ENCODE measurements around the gene SMAD1. TPM values are rescaled to one million over a fixed set of nuclear protein-coding genes. Genes with fewer than 3 reads are reported as not detected.

Gene SMAD1
- total and polyA plus RNA-seq, 11 donors: 1.8 to 21.4 (median 14.8) TPM

DNA sequence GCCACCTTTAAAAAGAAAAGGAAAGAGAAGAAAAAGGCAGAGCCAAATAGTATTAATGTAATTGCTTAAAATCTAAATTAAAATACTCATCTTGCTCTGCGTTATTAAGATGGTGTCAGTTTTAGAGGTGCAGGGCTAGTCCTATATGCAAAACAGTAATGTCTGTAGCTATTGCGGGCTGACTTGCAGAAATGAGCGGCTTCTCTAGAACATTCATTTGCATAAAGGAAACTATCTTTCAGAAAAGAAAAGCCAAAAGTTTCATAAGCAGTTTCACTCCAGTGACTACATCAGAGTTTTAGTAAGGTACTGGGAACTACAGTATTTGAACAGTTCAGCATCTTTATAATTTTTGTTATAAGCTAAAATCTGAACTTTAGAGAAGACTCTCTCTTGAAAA lies 6.0 kb downstream of the SMAD1 start:
- WGBS, 4 donors: 52 to 75% (median 62%) methylated on average over 3 of the region's 3 CpGs
- intact Hi-C loops (cut with DNase I): loop anchor here in 5 of 10 donors (10.0 kb wide), 5 partner anchors 67 to 313 kb away; no protein-coding TSS in a partner anchor

DNA sequence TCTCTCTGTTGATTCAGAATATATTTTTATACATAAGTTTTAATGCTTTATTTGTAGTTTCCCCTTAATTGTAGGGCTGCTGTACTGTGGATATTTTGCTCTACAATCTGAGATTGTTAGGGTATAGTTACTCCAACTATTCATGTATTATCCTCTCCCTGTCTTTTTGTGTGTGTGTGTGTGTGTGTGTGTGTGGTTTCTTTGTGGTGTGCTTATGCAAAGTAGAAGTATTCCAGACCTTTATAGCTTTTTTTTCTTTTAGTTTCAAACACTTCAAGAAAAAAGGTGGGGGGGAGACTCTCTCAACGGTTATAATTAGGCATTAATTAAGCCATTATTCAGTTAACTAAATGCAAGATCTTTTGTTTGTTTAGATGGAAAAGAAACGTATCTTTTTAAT lies 6.7 kb downstream of the SMAD1 start:
- Histone ChIP-seq H3K36me3 (no peaks in the 10 kb centered on the region), H3K27me3 (no peaks in the 10 kb centered on the region), H3K4me3 (no peak overlapping the region), H3K9me3 (no peaks in the 10 kb centered on the region), H3K27ac (no peak overlapping the region), H3K4me1 (peaks cover 0 to 79% (median 50%) of the 10 kb centered on the region in 12 donors)
- intact Hi-C loops (cut with DNase I): loop anchor here in 5 of 10 donors (10.0 kb wide), 5 partner anchors 66 to 314 kb away; no protein-coding TSS in a partner anchor
- ATAC-seq (no peak), DNase-seq (no peak)
- 56 to 77% (median 65%) methylated on average over 2 of the region's 2 CpGs for WGBS, 4 donors
- TF ChIP-seq POLR2A (IDR thresholded peaks at IDR 0.05): no peak
- TF ChIP-seq CTCF (IDR thresholded peaks at IDR 0.05): no peak

More for the DNA sequence above, 6.0 kb downstream of the SMAD1 start:
- TF ChIP-seq CTCF (IDR thresholded peaks at IDR 0.05): no peak
- TF ChIP-seq POLR2A (IDR thresholded peaks at IDR 0.05): no peak
- DNase-seq: no peak
- Histone ChIP-seq H3K4me1 (peaks cover 0 to 76% (median 47%) of the 10 kb centered on the region in 12 donors), H3K4me3 (no peak overlapping the region), H3K9me3 (no peaks in the 10 kb centered on the region), H3K36me3 (no peaks in the 10 kb centered on the region), H3K27ac (no peak overlapping the region), H3K27me3 (no peaks in the 10 kb centered on the region)
- no peak for ATAC-seq

DNA sequence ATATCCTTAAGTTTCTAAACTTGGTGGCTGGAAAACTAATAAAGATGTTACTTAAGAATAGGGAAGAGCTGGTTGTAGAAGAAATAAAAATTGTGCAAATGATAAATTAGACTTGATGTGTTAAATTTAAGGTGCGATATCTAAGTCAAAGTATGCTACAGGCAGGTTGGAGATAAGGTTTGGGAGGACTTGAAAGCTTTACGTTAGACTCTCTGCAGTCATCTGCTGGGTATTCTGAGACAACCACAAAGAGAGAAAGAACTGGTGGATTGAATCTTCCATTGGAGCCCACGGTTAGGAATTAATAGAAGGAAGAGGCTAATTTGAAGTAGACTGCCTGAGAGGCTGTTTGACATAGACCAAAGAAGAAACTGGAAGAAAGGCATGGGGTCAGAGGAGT lies 7.9 kb downstream of the SMAD1 start:
- Histone ChIP-seq H3K4me3 (no peak overlapping the region), H3K27me3 (no peaks in the 10 kb centered on the region), H3K9me3 (no peaks in the 10 kb centered on the region), H3K36me3 (no peaks in the 10 kb centered on the region), H3K27ac (no peak overlapping the region), H3K4me1 (peaks cover 0 to 78% (median 41%) of the 10 kb centered on the region in 12 donors)
- DNase-seq (no peak), ATAC-seq (no peak)
- intact Hi-C loops (cut with DNase I): loop anchor here in 5 of 10 donors (10.0 kb wide), 5 partner anchors 65 to 315 kb away; no protein-coding TSS in a partner anchor
- 82 to 90% (median 88%) methylated on average over 3 of the region's 3 CpGs for WGBS, 4 donors
- no peak for TF ChIP-seq POLR2A (IDR thresholded peaks at IDR 0.05)
- TF ChIP-seq CTCF (IDR thresholded peaks at IDR 0.05): no peak

- WGBS, 4 donors: 62 to 86% (median 78%) methylated on average over 1 of the region's 1 CpG
- no peaks in the 10 kb centered on the region for H3K36me3 ChIP-seq
- H3K4me3 ChIP-seq: no peak overlapping the region
- intact Hi-C loops (cut with DNase I): no loop called here
- TF ChIP-seq POLR2A (IDR thresholded peaks at IDR 0.05) (no peak), CTCF (IDR thresholded peaks at IDR 0.05) (no peak)
- H3K27me3 ChIP-seq: no peaks in the 10 kb centered on the region
- no peak for ATAC-seq
- peaks cover 0 to 85% (median 39%) of the 10 kb centered on the region in 12 donors for H3K4me1 ChIP-seq
- no peaks in the 10 kb centered on the region for H3K9me3 ChIP-seq
- no peak for DNase-seq
- H3K27ac ChIP-seq: no peak overlapping the region
Measured at GRCh38 chr4:145490361-145490760, 8.7 kb downstream of the SMAD1 start.
